ENCODE measurements around the gene SNX5.

The SNX5 gene

DNA sequence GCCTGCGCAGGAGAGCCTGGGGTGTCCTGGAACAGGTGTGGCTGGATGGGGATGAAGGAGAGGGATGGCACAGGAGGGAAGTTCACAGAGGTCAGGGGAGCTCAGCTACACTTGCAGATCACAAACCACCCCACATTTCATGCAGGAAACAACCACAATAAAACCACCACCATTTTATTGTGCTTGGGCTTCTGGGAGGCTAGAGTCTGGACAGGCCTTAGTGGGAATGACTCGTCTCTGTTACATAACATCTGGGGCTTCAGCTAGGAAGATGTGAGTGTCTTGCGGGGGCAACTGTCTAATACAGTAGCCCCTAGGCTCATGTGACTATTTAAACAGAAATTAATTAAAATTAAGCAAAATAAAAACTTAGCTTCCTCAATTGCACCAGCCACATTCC, 33.4 kb downstream of the SNX5 start:
- Histone ChIP-seq H3K9me3 (ENCODE audit: insufficient read depth, low read length) (no peaks in the 10 kb centered on the region), H3K27ac (ENCODE audit: low read depth, low read length) (no peak overlapping the region), H3F3A (ENCODE audit: insufficient read depth) (peaks cover 16% of the 10 kb centered on the region), H3K36me3 (ENCODE audit: low read length) (no peaks in the 10 kb centered on the region), H2AFZ (ENCODE audit: low read depth, low read length, severe bottlenecking) (no peak overlapping the region), H4K20me1 (ENCODE audit: low read depth, low read length) (no peaks in the 10 kb centered on the region), H3K4me3 (ENCODE audit: insufficient read depth, low read length, poor library complexity, severe bottlenecking) (no peak overlapping the region), H3K79me2 (ENCODE audit: insufficient read depth, low read length) (no peaks in the 10 kb centered on the region), H3K9ac (ENCODE audit: low read length) (no peak overlapping the region), H3K9me2 (replicated peaks; ENCODE audit: insufficient read depth, low read length) (no peaks in the 10 kb centered on the region), H3K4me2 (ENCODE audit: low read depth, low read length, poor library complexity, severe bottlenecking) (no peak overlapping the region), H3K27me3 (ENCODE audit: low read length) (no peaks in the 10 kb centered on the region)
- TF ChIP-seq, protein P1, sequence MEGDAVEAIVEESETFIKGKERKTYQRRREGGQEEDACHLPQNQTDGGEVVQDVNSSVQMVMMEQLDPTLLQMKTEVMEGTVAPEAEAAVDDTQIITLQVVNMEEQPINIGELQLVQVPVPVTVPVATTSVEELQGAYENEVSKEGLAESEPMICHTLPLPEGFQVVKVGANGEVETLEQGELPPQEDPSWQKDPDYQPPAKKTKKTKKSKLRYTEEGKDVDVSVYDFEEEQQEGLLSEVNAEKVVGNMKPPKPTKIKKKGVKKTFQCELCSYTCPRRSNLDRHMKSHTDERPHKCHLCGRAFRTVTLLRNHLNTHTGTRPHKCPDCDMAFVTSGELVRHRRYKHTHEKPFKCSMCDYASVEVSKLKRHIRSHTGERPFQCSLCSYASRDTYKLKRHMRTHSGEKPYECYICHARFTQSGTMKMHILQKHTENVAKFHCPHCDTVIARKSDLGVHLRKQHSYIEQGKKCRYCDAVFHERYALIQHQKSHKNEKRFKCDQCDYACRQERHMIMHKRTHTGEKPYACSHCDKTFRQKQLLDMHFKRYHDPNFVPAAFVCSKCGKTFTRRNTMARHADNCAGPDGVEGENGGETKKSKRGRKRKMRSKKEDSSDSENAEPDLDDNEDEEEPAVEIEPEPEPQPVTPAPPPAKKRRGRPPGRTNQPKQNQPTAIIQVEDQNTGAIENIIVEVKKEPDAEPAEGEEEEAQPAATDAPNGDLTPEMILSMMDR (IDR thresholded peaks at IDR 0.05; ENCODE audit: insufficient read depth, low read length, poor library complexity, severe bottlenecking) = no peak
- TF ChIP-seq EZH2phosphoT487 (conservative IDR thresholded peaks at IDR 0.05; ENCODE audit: low read length) = no peak

DNA sequence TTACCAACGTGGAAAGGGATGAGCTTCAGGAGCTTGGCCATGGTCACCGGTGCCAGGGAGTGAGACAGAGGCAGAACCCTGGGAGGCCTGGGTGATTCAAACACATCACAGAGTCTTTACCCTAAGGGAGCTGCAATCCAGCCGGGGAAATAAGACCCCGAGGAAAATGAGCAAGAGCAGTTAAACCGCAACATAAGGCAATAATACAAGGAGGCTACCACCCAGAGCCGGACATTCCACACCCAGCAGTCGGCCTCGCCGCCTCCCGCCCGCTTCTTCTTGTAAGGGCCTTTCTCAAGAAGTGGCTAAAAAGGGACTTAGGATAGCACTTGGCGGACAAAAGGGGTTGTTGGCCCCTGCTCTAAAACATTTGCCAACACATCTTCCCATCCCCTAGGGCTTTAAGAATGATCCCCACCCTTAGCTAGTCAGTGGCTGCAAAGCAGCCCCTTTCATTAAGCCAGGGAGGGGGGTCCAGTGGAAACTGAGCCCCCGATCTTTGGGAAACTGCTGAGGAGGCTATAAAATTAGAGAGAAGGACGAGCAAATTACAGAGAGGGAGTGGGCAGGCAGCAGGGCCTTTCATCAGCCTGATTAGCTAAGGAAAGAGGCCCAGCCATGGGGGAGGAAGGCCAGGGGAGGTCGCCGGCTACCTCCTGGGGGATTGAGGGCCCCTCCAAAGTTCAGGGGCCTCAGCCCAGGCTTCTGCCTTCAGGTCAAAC, 34.3 kb downstream of the SNX5 start:
- H3K27ac ChIP-seq (ENCODE audit: low read depth, low read length) = no peak overlapping the region
- H3F3A ChIP-seq (ENCODE audit: insufficient read depth) = 0 out of 2 replicates have a peak, but pooled peaks cover 8% of the 10 kb centered on the region
- no peaks in the 10 kb centered on the region for H3K36me3 ChIP-seq (ENCODE audit: low read length)
- no peaks in the 10 kb centered on the region for H3K79me2 ChIP-seq (ENCODE audit: insufficient read depth, low read length)
- no peaks in the 10 kb centered on the region for H3K27me3 ChIP-seq (ENCODE audit: low read length)
- H3K9ac ChIP-seq (ENCODE audit: low read length) = no peak overlapping the region
- no peak overlapping the region for H2AFZ ChIP-seq (ENCODE audit: low read depth, low read length, severe bottlenecking)
- no peak overlapping the region for H3K4me2 ChIP-seq (ENCODE audit: low read depth, low read length, poor library complexity, severe bottlenecking)
- H3K9me2 ChIP-seq (replicated peaks; ENCODE audit: insufficient read depth, low read length) = no peaks in the 10 kb centered on the region
- no peak overlapping the region for H3K4me3 ChIP-seq (ENCODE audit: insufficient read depth, low read length, poor library complexity, severe bottlenecking)
- no peaks in the 10 kb centered on the region for H3K9me3 ChIP-seq (ENCODE audit: insufficient read depth, low read length)
- no peaks in the 10 kb centered on the region for H4K20me1 ChIP-seq (ENCODE audit: low read depth, low read length)
- TF ChIP-seq, protein P1 (IDR thresholded peaks at IDR 0.05; ENCODE audit: insufficient read depth, low read length, poor library complexity, severe bottlenecking) = no peak
- no peak for TF ChIP-seq EZH2phosphoT487 (conservative IDR thresholded peaks at IDR 0.05; ENCODE audit: low read length)

DNA sequence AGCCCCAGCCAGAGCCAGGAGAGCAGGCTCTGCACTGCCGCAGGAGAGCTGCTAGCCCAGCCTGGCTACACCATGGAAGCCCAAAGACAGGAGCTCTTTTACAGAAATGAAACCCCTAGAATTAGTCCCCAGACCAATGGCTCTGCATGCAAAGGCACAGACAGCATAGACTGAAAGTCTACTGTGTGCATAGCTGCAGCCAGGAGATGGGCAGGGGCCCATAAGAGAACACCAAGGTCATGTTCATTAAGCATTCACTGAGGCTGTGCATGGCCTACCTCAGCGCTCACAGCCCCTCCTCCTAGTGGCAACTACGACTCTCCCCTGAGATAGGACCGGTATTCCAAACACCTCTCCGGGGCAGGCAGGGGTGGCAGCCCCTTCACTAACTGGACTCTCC, 34.9 kb downstream of the SNX5 start:
- no peaks in the 10 kb centered on the region for H3K36me3 ChIP-seq (ENCODE audit: low read length)

More for the DNA sequence above, 34.9 kb downstream of the SNX5 start:
- Histone ChIP-seq H3F3A (ENCODE audit: insufficient read depth) (0 out of 2 replicates have a peak, but pooled peaks cover 8% of the 10 kb centered on the region), H3K27me3 (ENCODE audit: low read length) (no peaks in the 10 kb centered on the region), H2AFZ (ENCODE audit: low read depth, low read length, severe bottlenecking) (no peak overlapping the region), H4K20me1 (ENCODE audit: low read depth, low read length) (no peaks in the 10 kb centered on the region), H3K27ac (ENCODE audit: low read depth, low read length) (no peak overlapping the region), H3K4me3 (ENCODE audit: insufficient read depth, low read length, poor library complexity, severe bottlenecking) (no peak overlapping the region), H3K9me2 (replicated peaks; ENCODE audit: insufficient read depth, low read length) (no peaks in the 10 kb centered on the region), H3K4me2 (ENCODE audit: low read depth, low read length, poor library complexity, severe bottlenecking) (no peak overlapping the region), H3K9me3 (ENCODE audit: insufficient read depth, low read length) (no peaks in the 10 kb centered on the region), H3K9ac (ENCODE audit: low read length) (no peak overlapping the region), H3K79me2 (ENCODE audit: insufficient read depth, low read length) (no peaks in the 10 kb centered on the region)
- TF ChIP-seq EZH2phosphoT487 (conservative IDR thresholded peaks at IDR 0.05; ENCODE audit: low read length) = no peak
- TF ChIP-seq, protein P1 (IDR thresholded peaks at IDR 0.05; ENCODE audit: insufficient read depth, low read length, poor library complexity, severe bottlenecking) = no peak

All from SU-DHL-6 (cell line).